ENCODE results near the gene CLIP2. TPM values are rescaled to one million over a fixed set of nuclear protein-coding genes. Genes with fewer than 3 reads are reported as not detected.
"Not testable (repeated sequence)": the region's sequence is repeated elsewhere in the genome, so short reads cannot be mapped to it uniquely, and the experiment has no call there.

Gene CLIP2
- total RNA-seq, 4 donors from 2014 or later = 9.6 to 23.3 (median 16.4) TPM

DNA sequence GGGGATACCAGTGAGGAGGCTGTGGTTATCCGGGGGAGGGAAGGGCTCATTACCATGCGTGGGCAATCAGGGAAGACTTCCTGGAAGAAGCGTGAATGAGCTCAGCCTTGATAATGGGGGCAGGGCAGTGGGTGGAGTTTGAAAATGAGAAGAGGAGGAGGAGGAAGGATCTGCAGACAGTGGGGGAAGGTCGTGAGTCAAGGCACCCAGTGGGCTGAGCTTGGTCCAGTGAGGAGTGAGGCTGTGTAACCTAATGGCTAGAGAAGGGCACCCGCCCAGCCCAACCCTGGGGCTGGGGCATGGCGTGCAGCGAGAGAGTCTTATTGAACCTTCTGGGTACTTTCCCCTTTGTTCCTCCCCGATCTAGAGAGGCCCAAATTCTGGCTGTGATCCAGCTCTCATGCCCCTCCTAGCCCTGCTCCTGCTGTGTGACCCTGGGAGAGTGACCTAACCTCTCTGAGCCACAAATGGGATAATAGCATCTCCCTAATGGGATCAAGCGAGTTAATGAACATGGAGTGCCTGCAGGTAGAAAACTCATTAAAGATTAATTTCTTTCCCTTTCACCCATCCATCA, 31.5 kb downstream of the CLIP2 start:
- DNase-seq (ENCODE audit: low spot score) (no peak), ATAC-seq (ENCODE audit: low FRiP score) (no peak)
- no peak for TF ChIP-seq CTCF (IDR thresholded peaks at IDR 0.05)

DNA sequence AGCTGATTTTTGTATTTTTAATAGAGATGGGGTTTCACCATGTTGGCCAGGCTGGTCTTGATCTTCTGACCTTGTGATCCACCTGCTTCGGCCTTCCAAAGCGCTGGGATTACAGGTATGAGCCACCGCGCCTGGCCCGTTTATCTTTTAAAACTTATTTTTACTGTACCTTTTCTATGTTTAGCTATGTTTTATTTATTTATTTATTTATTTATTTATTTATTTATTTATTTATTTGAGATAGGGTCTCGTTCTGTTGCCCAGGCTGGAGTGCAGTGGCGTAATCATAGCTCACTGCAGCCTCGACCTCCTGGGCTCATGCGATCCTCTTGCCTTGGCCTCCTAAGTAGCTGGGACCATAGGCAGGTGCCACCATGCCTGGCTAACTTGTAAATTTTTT, 33.7 kb downstream of the CLIP2 start:
- ATAC-seq (ENCODE audit: low FRiP score); DNase-seq (ENCODE audit: low spot score): not testable (repeated sequence)

- no peak for TF ChIP-seq CTCF (IDR thresholded peaks at IDR 0.05)
- no peak for ATAC-seq (ENCODE audit: low FRiP score)
- no peak for DNase-seq (ENCODE audit: low spot score)
Measured at GRCh38 chr7:74324531-74325209, 35.5 kb downstream of the CLIP2 start.

DNA sequence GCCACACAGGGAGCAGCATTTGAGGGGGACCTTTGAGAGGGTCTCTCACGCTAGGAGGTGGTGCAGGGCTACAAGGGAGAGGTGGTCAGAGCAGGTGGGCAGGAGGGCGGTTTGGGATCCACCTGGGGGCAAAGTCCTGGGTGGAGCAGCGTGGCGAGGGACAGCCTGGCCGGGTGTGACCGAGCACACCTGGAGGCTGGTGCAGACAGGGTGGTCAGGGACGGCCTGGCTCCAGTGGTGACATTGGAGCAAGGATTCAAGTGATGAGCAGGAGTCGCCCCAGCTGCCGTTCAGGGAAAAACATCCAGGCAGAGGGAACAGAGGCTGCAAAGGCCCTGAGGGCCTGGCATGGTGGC, 36.0 kb downstream of the CLIP2 start:
- no peak for TF ChIP-seq CTCF (IDR thresholded peaks at IDR 0.05)
- no peak for ATAC-seq (ENCODE audit: low FRiP score)

GRCh38 chr7:74329225-74329624, 40.0 kb downstream of the CLIP2 start:
- no peak for TF ChIP-seq CTCF (IDR thresholded peaks at IDR 0.05)
- DNase-seq (ENCODE audit: low spot score) = no peak

More for the DNA sequence above, 36.0 kb downstream of the CLIP2 start:
- DNase-seq (ENCODE audit: low spot score) = no peak

GRCh38 chr7:74332373-74333176, 43.4 kb downstream of the CLIP2 start:
- TF ChIP-seq CTCF (IDR thresholded peaks at IDR 0.05) = no peak
- DNase-seq (ENCODE audit: low spot score) (no peak), ATAC-seq (ENCODE audit: low FRiP score) (no peak)

More at GRCh38 chr7:74329225-74329624, 40.0 kb downstream of the CLIP2 start:
- ATAC-seq (ENCODE audit: low FRiP score) = no peak

GRCh38 chr7:74334030-74334429, 44.8 kb downstream of the CLIP2 start:
- no peak for DNase-seq (ENCODE audit: low spot score)
- no peak for ATAC-seq (ENCODE audit: low FRiP score)
- TF ChIP-seq CTCF (IDR thresholded peaks at IDR 0.05) = no peak

Data from omental fat pad (tissue), 4 donors.